CD14-positive monocyte (primary cell): ENCODE measurements around the gene SIGLEC10. TPM values are rescaled to one million over a fixed set of nuclear protein-coding genes. Genes with fewer than 3 reads are reported as not detected.

Experiments
- DNase-seq, 3 donors: peaks; one replicate each; pipeline ENCODE4 v3.0.0-alpha.2; 2011 to 2022
- H2AFZ ChIP-seq: 2 replicates; pipeline ENCODE4 v1.6.0; 2012; ENCODE audit warnings: mild to moderate bottlenecking, low read depth, low read length, inconsistent platforms; ENCODE audit not compliant: insufficient read depth, poor library complexity, severe bottlenecking
- H3K27ac ChIP-seq, 2 donors: 1 replicate in 1 of 2; 2 replicates in 1 of 2; pipeline ENCODE4 v1.5.1; 2012 to 2013; ENCODE audit warnings: low read length in 2 of 2, control low read depth in 1 of 2, inconsistent platforms in 1 of 2, low read depth in 1 of 2, mild to moderate bottlenecking in 1 of 2
- H3K27me3 ChIP-seq, 2 donors: one replicate each; pipeline versions ENCODE4 v1.6.0 to v1.6.1; 2011 to 2013; ENCODE audit warnings: low read length in 2 of 2; ENCODE audit not compliant: control insufficient read depth in 2 of 2, insufficient read depth in 2 of 2
- H3K36me3 ChIP-seq, 2 donors: replicated peaks in 1 of 2; 1 replicate in 1 of 2; 2 replicates in 1 of 2; pipeline versions ENCODE4 v1.5.1 to v1.6.1; 2012 to 2013; ENCODE audit warnings: low read length in 2 of 2, control low read depth in 1 of 2, inconsistent platforms in 1 of 2, mild to moderate bottlenecking in 1 of 2; ENCODE audit not compliant: insufficient read depth in 2 of 2, control insufficient read depth in 1 of 2
- H3K4me1 ChIP-seq, 2 donors: 1 replicate in 1 of 2; 2 replicates in 1 of 2; pipeline versions ENCODE4 v1.5.1 to v1.6.1; 2012 to 2013; ENCODE audit warnings: low read length in 2 of 2, control low read depth in 1 of 2, inconsistent platforms in 1 of 2, mild to moderate bottlenecking in 1 of 2, moderate library complexity in 1 of 2; ENCODE audit not compliant: insufficient read depth in 2 of 2, control insufficient read depth in 1 of 2
- H3K4me2 ChIP-seq: replicated peaks from 2 replicates; pipeline ENCODE3; 2012; ENCODE audit warnings: low read length, moderate library complexity, mild to moderate bottlenecking; ENCODE audit not compliant: poor library complexity, severe bottlenecking; ENCODE audit errors: extremely low read depth
- H3K4me3 ChIP-seq, 3 experiments: fragments of 200-600 bp in 1 of 3; sonication (generic) in 1 of 3; replicated peaks in 1 of 3; 1 replicate in 2 of 3; 2 replicates in 1 of 3; pipeline ENCODE4 v1.5.1; 2011 to 2013; ENCODE audit warnings: low read length in 3 of 3, mild to moderate bottlenecking in 3 of 3, control low read depth in 2 of 3, low read depth in 2 of 3, inconsistent platforms in 1 of 3, moderate library complexity in 1 of 3
- H3K79me2 ChIP-seq: 2 replicates; pipeline ENCODE4 v1.6.0; 2012; ENCODE audit warnings: mild to moderate bottlenecking, control low read depth, inconsistent platforms, low read length, moderate library complexity; ENCODE audit not compliant: insufficient read depth
- H3K9ac ChIP-seq: 2 replicates; pipeline ENCODE4 v1.6.0; 2017; ENCODE audit warnings: low read length, mild to moderate bottlenecking; ENCODE audit not compliant: insufficient read depth, poor library complexity, severe bottlenecking
- H3K9me3 ChIP-seq, 2 donors: replicated peaks in 1 of 2; 1 replicate in 1 of 2; 2 replicates in 1 of 2; pipeline versions ENCODE4 v1.5.1 to v1.6.1; 2012 to 2013; ENCODE audit warnings: low read length in 2 of 2, control low read depth in 1 of 2; ENCODE audit not compliant: control insufficient read depth in 1 of 2, insufficient read depth in 1 of 2
- H4K20me1 ChIP-seq: 2 replicates; pipeline ENCODE4 v1.6.0; 2012; ENCODE audit warnings: mild to moderate bottlenecking, low read length, control low read depth, moderate library complexity; ENCODE audit not compliant: insufficient read depth
- H3K27ac Mint-ChIP-seq, 7 donors: one replicate each; pipeline ENCODE4 v1.8.0; 2020; ENCODE audit warnings: mild to moderate bottlenecking in 7 of 7, mixed read lengths in 7 of 7, moderate library complexity in 6 of 7, inconsistent platforms in 2 of 7
- H3K27me3 Mint-ChIP-seq, 3 donors: one replicate each; pipeline ENCODE4 v1.8.0; 2021 to 2022; ENCODE audit warnings: low read depth in 3 of 3, mild to moderate bottlenecking in 3 of 3, mixed read lengths in 3 of 3, moderate library complexity in 3 of 3, inconsistent platforms in 1 of 3
- H3K36me3 Mint-ChIP-seq, 2 donors: one replicate each; pipeline ENCODE4 v1.8.0; 2020; ENCODE audit warnings: mixed read lengths in 2 of 2, inconsistent platforms in 1 of 2, mild to moderate bottlenecking in 1 of 2
- H3K4me1 Mint-ChIP-seq: one replicate; pipeline ENCODE4 v1.8.0; 2020; ENCODE audit warnings: mild to moderate bottlenecking, mixed read lengths
- H3K4me3 Mint-ChIP-seq, 2 donors: one replicate each; pipeline ENCODE4 v1.8.0; 2020; ENCODE audit warnings: mild to moderate bottlenecking in 2 of 2, mixed read lengths in 2 of 2, moderate library complexity in 1 of 2
- H3K9me3 Mint-ChIP-seq, 7 donors: one replicate each; pipeline ENCODE4 v1.8.0; 2020 to 2022; ENCODE audit warnings: mixed read lengths in 7 of 7, mild to moderate bottlenecking in 6 of 7, moderate library complexity in 6 of 7, inconsistent platforms in 2 of 7
- CTCF ChIP-seq: fragments of 200-600 bp; IDR thresholded peaks from one replicate; pipeline ENCODE4 v1.8.0; 2022; ENCODE audit warnings: antibody characterized with exemption, mild to moderate bottlenecking
- WGBS: methylation state at CpG from one replicate; pipeline ENCODE4 v1.1.5; 2013; ENCODE audit warnings: missing lambda C conversion rate; ENCODE audit not compliant: insufficient coverage; 5-methylcytosine and 5-hydroxymethylcytosine counted together
- intact Hi-C, 2 donors: fragments of 100-400 bp; cut with micrococcal nuclease; formaldehyde crosslinking; loops; one replicate each; pipeline versions ENCODE4 v1.15.0 to v1.15.1; 2023
- polyA plus RNA-seq, 3 donors: library from polyadenylated mRNA; depleted of rRNA in 1 of 3; unstranded in 2 of 3; stranded (reverse) in 1 of 3; fragments of 300-500 nt in 2 of 3; fragments of >200 nt in 1 of 3; fragmentation: Illumina TruSeq in 2 of 3; gene quantifications; 1 replicate in 2 of 3; 2 replicates in 1 of 3; pipeline ENCODE4 v1.2.3, GENCODE V29; 2012 to 2021

Gene SIGLEC10
- polyA plus RNA-seq, 3 donors: 16.6 to 114 (median 64.9) TPM

GRCh38 chr19:51380379-51380778 lies 37.1 kb downstream of the SIGLEC10 start:
- no peak for TF ChIP-seq CTCF
- H3K4me1 ChIP-seq: peaks cover 6 to 7% of the 10 kb centered on the region in 2 donors
- no peak overlapping the region for H3K4me3 ChIP-seq
- no peak for DNase-seq
- Mint-ChIP-seq H3K9me3 (peaks cover 3 to 11% (median 8%) of the 10 kb centered on the region in 7 donors), H3K36me3 (peaks cover 0 to under 1% of the 10 kb centered on the region in 2 donors), H3K4me3 (no peak overlapping the region), H3K27me3 (peaks cover 0 to 2% (median 0%) of the 10 kb centered on the region in 3 donors), H3K27ac (peak overlapping the region in 2 of 7 donors; percentile 9 to 48), H3K4me1 (peaks cover 20% of the 10 kb centered on the region)
- H3K79me2 ChIP-seq: no peaks in the 10 kb centered on the region
- H3K36me3 ChIP-seq: no peaks in the 10 kb centered on the region
- H4K20me1 ChIP-seq: no peaks in the 10 kb centered on the region
- intact Hi-C loops: no loop called here
- no peak overlapping the region for H3K4me2 ChIP-seq
- H3K9me3 ChIP-seq: peaks cover 7 to 10% of the 10 kb centered on the region in 2 donors
- no peak overlapping the region for H3K27ac ChIP-seq
- H2AFZ ChIP-seq: no peak overlapping the region
- WGBS: 98% methylated on average over 9 of the region's 9 CpGs
- no peak overlapping the region for H3K9ac ChIP-seq
- H3K27me3 ChIP-seq: no peaks in the 10 kb centered on the region

- DNase-seq: no peak
- peaks cover 20 to 27% of the 10 kb centered on the region in 2 donors for H3K4me1 ChIP-seq
- intact Hi-C loops: no loop called here
- H3K79me2 ChIP-seq: peaks cover 1% of the 10 kb centered on the region
- H3K36me3 ChIP-seq: no peaks in the 10 kb centered on the region
- H2AFZ ChIP-seq: no peak overlapping the region
- no peaks in the 10 kb centered on the region for H3K27me3 ChIP-seq
- peaks cover 0 to 1% of the 10 kb centered on the region in 2 donors for H3K36me3 Mint-ChIP-seq
- no peak overlapping the region for H3K9ac ChIP-seq
- peaks cover 7 to 10% of the 10 kb centered on the region in 2 donors for H3K9me3 ChIP-seq
- H3K9me3 Mint-ChIP-seq: peaks cover 2 to 11% (median 8%) of the 10 kb centered on the region in 7 donors
- H3K4me3 Mint-ChIP-seq: no peak overlapping the region
- no peaks in the 10 kb centered on the region for H4K20me1 ChIP-seq
- no peak overlapping the region for H3K4me3 ChIP-seq
- H3K4me2 ChIP-seq: no peak overlapping the region
- H3K4me1 Mint-ChIP-seq: peaks cover 45% of the 10 kb centered on the region
- no peak overlapping the region for H3K27ac Mint-ChIP-seq
- peaks cover 0 to 2% (median 0%) of the 10 kb centered on the region in 3 donors for H3K27me3 Mint-ChIP-seq
- H3K27ac ChIP-seq: no peak overlapping the region
- WGBS: 80% methylated on average over 1 of the region's 2 CpGs
- TF ChIP-seq CTCF: no peak
Observed at GRCh38 chr19:51377422-51377821, 40.0 kb downstream of the SIGLEC10 start.
